Prostate gland (tissue), 2 donors: ENCODE data around the gene TLCD3B. TPM values are rescaled to one million over a fixed set of nuclear protein-coding genes. Genes with fewer than 3 reads are reported as not detected.
"Not testable (repeated sequence)": the region's sequence is repeated elsewhere in the genome, so short reads cannot be mapped to it uniquely, and the experiment has no call there.

Source experiments
- DNase-seq: peaks from one replicate; pipeline ENCODE4 v3.0.0-alpha.2; 2019; ENCODE audit warnings: low spot score
- H3K27ac ChIP-seq, 2 donors: fragments of 200-600 bp; sonication (generic); 2 replicates each; pipeline ENCODE4 v1.5.1; 2017 to 2019
- H3K27me3 ChIP-seq: fragments of 200-600 bp; sonication (generic); replicated peaks from 2 replicates; pipeline ENCODE4 v1.5.1; 2019; ENCODE audit not compliant: insufficient read depth
- H3K36me3 ChIP-seq, 2 donors: fragments of 200-600 bp; sonication (generic); 1 replicate in 1 of 2; 2 replicates in 1 of 2; pipeline versions ENCODE4 v1.5.1 to v1.8.1; 2017 to 2019
- H3K4me1 ChIP-seq: fragments of 200-600 bp; sonication (generic); replicated peaks from 2 replicates; pipeline ENCODE4 v1.5.1; 2019
- H3K4me3 ChIP-seq, 2 donors: fragments of 200-600 bp; sonication (generic); 2 replicates each; pipeline ENCODE4 v1.5.1; 2017 to 2019
- H3K9me3 ChIP-seq: fragments of 200-600 bp; sonication (generic); 2 replicates; pipeline ENCODE4 v1.5.1; 2017
- CTCF ChIP-seq, 4 experiments: fragments of 200-600 bp in 2 of 4; fragments of 450-650 bp in 2 of 4; sonication (generic) in 2 of 4; IDR thresholded peaks; 1 replicate in 3 of 4; 2 replicates in 1 of 4; pipeline ENCODE4 v1.5.1; 2016 to 2019; ENCODE audit warnings: antibody characterized with exemption in 4 of 4, mild to moderate bottlenecking in 2 of 4, moderate library complexity in 2 of 4
- POLR2A ChIP-seq: fragments of 450-650 bp; IDR thresholded peaks from one replicate; pipeline ENCODE4 v1.6.1; 2016; ENCODE audit warnings: antibody characterized with exemption, mild to moderate bottlenecking
- POLR2AphosphoS5 ChIP-seq: sonication (generic); formaldehyde crosslinking; IDR thresholded peaks from one replicate; pipeline ENCODE4 v1.6.1; 2017; ENCODE audit warnings: antibody characterized with exemption
- WGBS: methylation state at CpG from one replicate; pipeline ENCODE4 v1.1.5; 2018; 5-methylcytosine and 5-hydroxymethylcytosine counted together
- intact Hi-C: fragments of 100-400 bp; cut with DNase I; formaldehyde crosslinking; loops from one replicate; pipeline ENCODE4 v1.14.2; 2022
- total RNA-seq, 2 donors: library from RNA; depleted of rRNA; stranded (reverse); fragments of >200 nt; gene quantifications; one replicate each; pipeline ENCODE4 v1.1.0, GENCODE V29; 2016

Gene TLCD3B
- total RNA-seq, 2 donors from 2014 or later: 0.46 to 17.2 TPM

DNA sequence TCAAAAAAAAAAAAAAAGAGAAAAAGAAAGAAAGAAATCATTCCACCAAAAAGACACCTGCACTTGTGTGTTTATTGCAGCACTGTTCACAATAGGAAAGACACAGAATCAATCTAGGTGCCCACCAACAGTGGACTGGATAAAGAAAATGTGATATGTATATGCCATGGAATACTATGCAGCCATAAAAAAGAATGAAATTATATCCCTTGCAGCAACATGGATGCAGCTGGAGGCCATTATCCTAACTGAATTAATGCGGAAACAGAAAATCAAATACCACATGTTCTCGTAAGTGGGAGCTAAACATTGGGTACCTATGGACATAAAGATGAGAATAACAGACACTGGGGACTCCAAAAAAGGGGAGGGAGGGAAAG lies 13.8 kb downstream of the TLCD3B start:
- Histone ChIP-seq H3K4me3 (no peak overlapping the region), H3K9me3 (no peaks in the 10 kb centered on the region), H3K36me3 (no peaks in the 10 kb centered on the region), H3K27me3 (no peaks in the 10 kb centered on the region), H3K4me1 (no peaks in the 10 kb centered on the region), H3K27ac (no peak overlapping the region)
- WGBS: 97% methylated on average over 2 of the region's 2 CpGs
- no peak for DNase-seq
- intact Hi-C loops: no loop called here
- TF ChIP-seq POLR2AphosphoS5 (no peak), POLR2A (no peak), CTCF (IDR thresholded peaks at IDR 0.05) (no peak)

- DNase-seq: no peak
- 72% methylated on average over 8 of the region's 8 CpGs for WGBS
- intact Hi-C loops: no loop called here
- Histone ChIP-seq H3K27me3 (no peaks in the 10 kb centered on the region), H3K27ac (no peak overlapping the region), H3K9me3 (no peaks in the 10 kb centered on the region), H3K4me1 (no peaks in the 10 kb centered on the region), H3K4me3 (no peak overlapping the region), H3K36me3 (no peaks in the 10 kb centered on the region)
- TF ChIP-seq POLR2A: no peak
- no peak for TF ChIP-seq POLR2AphosphoS5
- TF ChIP-seq CTCF (IDR thresholded peaks at IDR 0.05): no peak
Observed at GRCh38 chr16:30016555-30017276, 14.4 kb downstream of the TLCD3B start.

- DNase-seq, H3K9me3 ChIP-seq, H3K4me1 ChIP-seq, H3K4me3 ChIP-seq, H3K36me3 ChIP-seq, H3K27ac ChIP-seq, intact Hi-C loops, H3K27me3 ChIP-seq: not testable (repeated sequence)
- 92% methylated on average over 7 of the region's 7 CpGs for WGBS
Observed at GRCh38 chr16:30015450-30015849, 15.6 kb downstream of the TLCD3B start.

DNA sequence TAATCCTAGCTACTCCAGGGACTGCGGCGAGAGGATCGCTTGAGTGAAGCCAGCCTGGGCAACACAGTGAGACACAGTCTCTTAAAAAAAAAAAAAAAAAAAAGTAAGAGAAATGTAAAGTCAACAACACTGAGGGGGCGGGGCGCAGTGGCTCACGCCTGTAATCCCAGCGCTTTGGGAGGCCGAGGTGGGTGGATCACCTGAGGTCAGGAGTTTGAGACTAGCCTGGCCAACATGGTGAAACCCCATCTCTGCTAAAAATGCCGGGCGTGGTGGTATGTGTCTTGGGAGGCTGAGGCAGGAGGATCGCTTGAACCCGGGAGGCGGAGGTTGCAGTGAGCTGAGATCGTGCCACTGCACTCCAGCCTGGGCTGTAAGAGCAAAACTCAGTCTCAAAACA lies 18.5 kb downstream of the TLCD3B start:
- 82% methylated on average over 14 of the region's 14 CpGs for WGBS
- H3K27me3 ChIP-seq: peaks cover 13% of the 10 kb centered on the region
- H3K27ac ChIP-seq, H3K4me1 ChIP-seq, intact Hi-C loops, H3K36me3 ChIP-seq, H3K4me3 ChIP-seq, H3K9me3 ChIP-seq, DNase-seq: not testable (repeated sequence)

GRCh38 chr16:30011714-30012504 lies 19.2 kb downstream of the TLCD3B start:
- H3K27ac ChIP-seq: no peak overlapping the region
- H3K4me1 ChIP-seq: no peaks in the 10 kb centered on the region
- peaks cover 13% of the 10 kb centered on the region for H3K27me3 ChIP-seq
- no peak for DNase-seq
- no peak overlapping the region for H3K4me3 ChIP-seq
- TF ChIP-seq POLR2A: no peak
- TF ChIP-seq CTCF (IDR thresholded peaks at IDR 0.05): no peak
- no peak for TF ChIP-seq POLR2AphosphoS5
- intact Hi-C loops: no loop called here
- WGBS: 28% methylated on average over 29 of the region's 31 CpGs
- H3K9me3 ChIP-seq: no peaks in the 10 kb centered on the region
- H3K36me3 ChIP-seq: no peaks in the 10 kb centered on the region
